Left forelimb (tissue), 1 donor: ENCODE data around the gene BEST2.
"Not testable (repeated sequence)": the region's sequence is repeated elsewhere in the genome, so short reads cannot be mapped to it uniquely, and the experiment has no call there.

Source experiments
- DNase-seq: peaks from one replicate; pipeline ENCODE4 v3.0.0-alpha.2; 2018; ENCODE audit warnings: low spot score

Gene BEST2

GRCh38 chr19:12787458-12787857, 35.9 kb downstream of the BEST2 start:
- no peak for DNase-seq

DNA sequence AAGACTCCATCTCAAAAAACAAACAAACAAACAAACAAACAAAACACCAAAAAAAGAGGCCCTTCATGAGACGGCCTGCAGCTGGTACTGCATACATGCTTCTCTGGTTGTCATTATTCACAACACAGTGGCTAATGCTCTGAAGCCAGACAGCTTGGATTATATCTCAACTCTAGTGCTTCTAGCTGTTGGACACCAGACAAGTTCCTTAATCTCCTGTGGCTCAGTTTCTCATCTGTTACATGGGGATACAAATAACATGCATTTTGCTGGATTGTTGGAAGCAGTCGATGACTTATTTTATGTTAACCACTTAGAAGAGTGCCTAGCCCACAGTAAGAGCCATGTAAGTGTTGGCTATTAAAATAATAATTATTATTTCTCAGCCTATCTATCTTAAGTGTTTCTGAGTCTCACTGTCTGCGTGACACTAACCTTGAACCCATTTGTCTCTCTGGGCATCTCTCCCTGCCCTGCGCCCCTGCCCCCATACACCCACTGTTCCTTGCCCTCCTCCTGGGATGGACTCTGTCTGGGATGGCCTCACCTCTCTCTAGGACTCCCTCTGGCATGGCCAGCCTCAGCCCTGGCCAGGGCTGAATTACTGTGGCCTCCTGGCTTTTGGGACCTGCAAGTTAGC, 36.6 kb downstream of the BEST2 start:
- DNase-seq, result no peak

- no peak for DNase-seq
These were observed 37.1 kb downstream of the BEST2 start for GRCh38 chr19:12788682-12789097.

GRCh38 chr19:12789098-12789903, 37.7 kb downstream of the BEST2 start:
- DNase-seq, result no peak

- peak; percentile 95 for DNase-seq
These were observed 38.5 kb downstream of the BEST2 start for GRCh38 chr19:12789904-12790619.

- no peak for DNase-seq
These were observed 39.2 kb downstream of the BEST2 start for GRCh38 chr19:12790628-12791344.

DNA sequence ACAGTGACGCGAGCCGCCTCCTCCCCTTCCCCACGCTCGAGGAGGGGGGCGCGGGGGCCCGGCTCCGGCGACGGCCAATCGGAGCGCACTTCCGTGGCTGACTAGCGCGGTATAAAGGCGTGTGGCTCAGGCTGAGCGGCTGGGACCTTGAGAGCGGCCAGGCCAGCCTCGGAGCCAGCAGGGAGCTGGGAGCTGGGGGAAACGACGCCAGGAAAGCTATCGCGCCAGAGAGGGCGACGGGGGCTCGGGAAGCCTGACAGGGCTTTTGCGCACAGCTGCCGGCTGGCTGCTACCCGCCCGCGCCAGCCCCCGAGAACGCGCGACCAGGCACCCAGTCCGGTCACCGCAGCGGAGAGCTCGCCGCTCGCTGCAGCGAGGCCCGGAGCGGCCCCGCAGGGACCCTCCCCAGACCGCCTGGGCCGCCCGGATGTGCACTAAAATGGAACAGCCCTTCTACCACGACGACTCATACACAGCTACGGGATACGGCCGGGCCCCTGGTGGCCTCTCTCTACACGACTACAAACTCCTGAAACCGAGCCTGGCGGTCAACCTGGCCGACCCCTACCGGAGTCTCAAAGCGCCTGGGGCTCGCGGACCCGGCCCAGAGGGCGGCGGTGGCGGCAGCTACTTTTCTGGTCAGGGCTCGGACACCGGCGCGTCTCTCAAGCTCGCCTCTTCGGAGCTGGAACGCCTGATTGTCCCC, 39.9 kb downstream of the BEST2 start, which contains the start of gene JUNB:
Gene JUNB, plus strand, starts transcription at position 142 of the 706 bp plus-strand sequence. Its CDS starts 286 bp downstream, at position 428.
- DNase-seq, result peak; percentile 98

GRCh38 chr19:12792051-12792852, 40.7 kb downstream of the BEST2 start:
- DNase-seq, result peak; percentile 81

GRCh38 chr19:12792853-12793289, 41.3 kb downstream of the BEST2 start:
- DNase-seq, result no peak

GRCh38 chr19:12793290-12794195, 42.0 kb downstream of the BEST2 start:
- DNase-seq, result peak; percentile 96

- no peak for DNase-seq
These were observed 42.8 kb downstream of the BEST2 start for GRCh38 chr19:12794196-12794941.

DNA sequence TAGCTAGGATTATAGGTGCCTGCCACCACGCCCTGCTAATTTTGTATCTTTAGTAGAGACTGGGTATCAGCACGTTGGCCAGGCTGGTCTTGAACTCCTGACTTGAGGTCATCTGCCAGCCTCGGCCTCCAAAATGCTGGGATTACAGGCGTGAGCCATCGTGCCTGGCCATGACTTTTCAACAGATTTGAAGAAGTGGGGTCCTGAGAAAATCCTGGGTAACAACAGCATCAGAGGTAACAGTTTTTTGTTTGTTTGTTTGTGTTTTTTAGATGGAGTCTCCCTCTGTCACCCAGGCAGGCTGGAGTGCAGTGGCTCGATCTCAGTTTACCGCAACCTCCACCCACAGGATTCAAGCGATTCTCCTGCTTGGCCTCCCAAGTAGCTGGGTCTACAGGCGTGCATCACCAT, 43.4 kb downstream of the BEST2 start:
- no peak for DNase-seq

DNA sequence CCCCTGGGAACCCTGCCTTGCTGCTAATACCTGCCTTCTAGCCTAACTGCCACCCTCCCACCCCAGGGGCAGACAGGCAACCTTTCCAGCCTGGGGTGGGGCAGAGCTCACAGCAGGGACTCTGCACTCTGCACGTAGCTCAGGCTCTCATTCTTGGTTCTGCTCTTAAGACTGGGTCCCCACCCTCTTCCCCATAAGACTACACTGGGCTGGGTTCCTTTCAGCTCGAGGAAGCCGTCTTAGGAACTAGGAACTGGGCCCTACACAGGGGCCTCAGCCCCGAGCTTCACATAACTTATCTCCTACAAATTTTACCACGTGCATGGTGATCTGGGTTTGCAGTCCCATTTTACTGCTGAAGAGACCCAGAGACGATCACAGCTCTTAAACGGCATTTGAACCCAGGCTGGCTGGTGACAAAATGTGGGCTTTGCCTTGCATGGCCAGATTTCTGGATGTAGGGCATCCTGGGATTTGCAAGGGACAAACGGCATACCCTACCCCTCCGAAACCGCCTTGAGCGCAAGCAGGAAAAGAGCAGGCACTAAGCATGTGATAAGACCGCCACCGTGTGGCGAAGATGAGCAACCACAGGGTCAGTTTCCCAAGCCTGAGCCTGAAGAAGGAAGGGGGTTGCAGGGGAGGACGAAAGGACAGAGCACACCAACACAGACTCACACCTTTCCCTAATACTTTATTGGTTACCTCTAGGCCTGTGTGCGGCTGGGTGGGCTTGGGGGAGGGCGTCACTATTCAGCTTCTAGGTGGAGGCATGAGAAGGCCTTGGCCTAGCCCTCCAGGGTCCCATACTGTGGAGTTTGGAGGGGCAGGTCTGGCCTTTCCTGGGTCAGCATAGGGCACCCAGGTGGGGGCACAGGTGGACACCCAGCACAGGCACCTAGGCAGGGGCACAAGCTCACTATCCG, 44.8 kb downstream of the BEST2 start:
- DNase-seq, result peak; percentile 87

- no peak for DNase-seq
These were observed 45.6 kb downstream of the BEST2 start for GRCh38 chr19:12797141-12797587.

DNA sequence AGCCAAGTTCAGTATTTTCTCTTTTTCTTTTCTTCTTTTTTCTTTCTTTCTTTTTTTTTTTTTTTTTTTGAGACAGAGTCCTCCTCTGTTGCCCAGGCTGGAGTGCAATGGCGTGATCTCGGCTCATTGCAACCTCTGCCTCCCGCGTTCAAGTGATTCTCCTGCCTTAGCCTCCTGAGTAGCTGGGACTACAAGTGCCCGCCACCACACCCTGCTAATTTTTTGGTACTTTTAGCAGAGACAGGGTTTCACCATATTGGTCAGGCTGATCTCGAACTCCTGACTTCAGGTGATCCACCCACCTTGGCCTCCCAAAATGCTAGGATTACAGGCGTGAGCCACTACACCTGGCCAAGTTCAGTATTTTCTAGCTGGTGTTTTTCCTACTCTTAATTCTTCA, 46.0 kb downstream of the BEST2 start:
- DNase-seq, result not testable (repeated sequence)

DNA sequence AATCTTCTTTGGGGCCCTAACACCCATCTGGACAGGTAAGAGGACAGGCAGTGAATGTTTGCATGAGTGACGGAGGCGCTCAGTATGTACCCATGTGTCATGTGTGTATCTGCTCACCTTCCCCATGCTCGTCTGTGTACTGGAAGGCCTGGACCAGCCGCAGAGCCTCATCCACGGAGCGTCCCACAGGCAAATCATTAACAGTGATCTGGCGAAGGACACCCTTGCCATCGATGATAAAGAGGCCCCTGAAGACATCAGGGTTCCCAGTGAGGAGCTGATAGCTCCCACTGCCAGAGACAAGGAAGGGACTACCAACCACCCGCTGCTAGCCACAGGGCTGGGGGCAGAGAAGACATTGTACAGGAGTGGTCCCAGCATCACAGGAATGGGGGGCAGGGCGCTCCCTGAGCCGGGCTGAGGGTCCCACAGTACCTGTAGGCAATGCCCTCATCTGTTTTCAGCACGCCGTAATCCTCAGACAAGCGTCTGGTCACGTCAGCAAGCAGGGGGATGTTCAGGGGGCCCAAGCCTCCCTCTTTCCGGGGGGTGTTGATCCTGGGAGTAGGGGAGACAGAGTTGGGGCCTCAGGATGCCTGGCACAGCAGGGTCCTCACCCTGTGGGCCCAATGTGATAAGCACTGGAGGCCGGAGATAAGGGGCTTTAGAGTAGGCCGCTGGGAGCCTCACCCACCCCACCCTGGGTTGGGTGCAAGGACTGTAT, 48.3 kb downstream of the BEST2 start:
- DNase-seq, result no peak

GRCh38 chr19:12800466-12800770, 48.8 kb downstream of the BEST2 start:
- no peak for DNase-seq
